Liver (tissue), 9 donors: ENCODE measurements around the gene P3H2. TPM values are rescaled to one million over a fixed set of nuclear protein-coding genes. Genes with fewer than 3 reads are reported as not detected.

Experiments used
- DNase-seq: peaks from one replicate; pipeline ENCODE4 v3.0.0-alpha.2; 2017; ENCODE audit warnings: low spot score
- H3K27ac ChIP-seq, 2 donors: one replicate each; pipeline ENCODE4 v1.7.0; 2013; ENCODE audit warnings: inconsistent platforms in 2 of 2, low read length in 2 of 2, control low read depth in 1 of 2, low read depth in 1 of 2, mild to moderate bottlenecking in 1 of 2
- H3K27me3 ChIP-seq, 4 donors: one replicate each; pipeline versions ENCODE4 v1.6.1 to v1.7.0; 2013; ENCODE audit warnings: low read length in 3 of 4, inconsistent platforms in 1 of 4, mild to moderate bottlenecking in 1 of 4, moderate library complexity in 1 of 4; ENCODE audit not compliant: control insufficient read depth in 4 of 4, insufficient read depth in 4 of 4
- H3K36me3 ChIP-seq, 4 donors: one replicate each; pipeline versions ENCODE4 v1.6.1 to v1.7.0; 2013; ENCODE audit warnings: low read length in 3 of 4, mild to moderate bottlenecking in 3 of 4, low read depth in 1 of 4, moderate library complexity in 1 of 4; ENCODE audit not compliant: control insufficient read depth in 4 of 4, insufficient read depth in 3 of 4
- H3K4me1 ChIP-seq, 4 donors: one replicate each; pipeline versions ENCODE4 v1.6.1 to v1.7.0; 2013; ENCODE audit warnings: low read length in 3 of 4, mild to moderate bottlenecking in 3 of 4, moderate library complexity in 1 of 4; ENCODE audit not compliant: control insufficient read depth in 4 of 4, insufficient read depth in 4 of 4
- H3K4me3 ChIP-seq, 3 donors: one replicate each; pipeline versions ENCODE4 v1.6.1 to v1.7.0; 2013; ENCODE audit warnings: low read length in 3 of 3, control low read depth in 1 of 3, low read depth in 1 of 3, mild to moderate bottlenecking in 1 of 3
- H3K9ac ChIP-seq, 2 donors: one replicate each; pipeline ENCODE4 v1.7.0; 2013; ENCODE audit warnings: low read length in 2 of 2, mild to moderate bottlenecking in 2 of 2, moderate library complexity in 2 of 2, control low read depth in 1 of 2, low read depth in 1 of 2
- H3K9me3 ChIP-seq, 4 donors: one replicate each; pipeline versions ENCODE4 v1.6.1 to v1.7.0; 2013; ENCODE audit warnings: low read length in 3 of 4; ENCODE audit not compliant: control insufficient read depth in 4 of 4
- ATF3 ChIP-seq: IDR thresholded peaks from 2 replicates; pipeline ENCODE4 v1.6.1; 2016; ENCODE audit warnings: antibody characterized with exemption
- EGR1 ChIP-seq, 2 donors: IDR thresholded peaks; 2 replicates each; pipeline ENCODE4 v1.6.1; 2016 to 2018; ENCODE audit warnings: antibody characterized with exemption in 2 of 2, low read depth in 2 of 2
- FOXA2 ChIP-seq: IDR thresholded peaks from 2 replicates; pipeline ENCODE4 v1.6.1; 2016; ENCODE audit warnings: antibody characterized with exemption
- HNF4G ChIP-seq: IDR thresholded peaks from 2 replicates; pipeline ENCODE4 v1.6.1; 2016; ENCODE audit warnings: antibody characterized with exemption
- MAX ChIP-seq: IDR thresholded peaks from 2 replicates; pipeline ENCODE4 v1.6.1; 2016; ENCODE audit warnings: antibody characterized with exemption
- NR2F2 ChIP-seq: IDR thresholded peaks from 2 replicates; pipeline ENCODE4 v1.6.1; 2016; ENCODE audit warnings: antibody characterized with exemption
- RAD21 ChIP-seq, 2 donors: IDR thresholded peaks; 2 replicates each; pipeline ENCODE4 v1.6.1; 2016; ENCODE audit warnings: antibody characterized with exemption in 2 of 2, mild to moderate bottlenecking in 2 of 2
- REST ChIP-seq: IDR thresholded peaks from 2 replicates; pipeline ENCODE4 v1.6.1; 2016; ENCODE audit warnings: antibody characterized with exemption, mild to moderate bottlenecking
- RXRA ChIP-seq, 2 donors: IDR thresholded peaks; 2 replicates each; pipeline ENCODE4 v1.6.1; 2017 to 2018; ENCODE audit warnings: antibody characterized with exemption in 2 of 2, mild to moderate bottlenecking in 1 of 2
- TAF1 ChIP-seq: conservative IDR thresholded peaks from 2 replicates; pipeline ENCODE4 v1.6.1; 2016; ENCODE audit warnings: antibody characterized with exemption, mild to moderate bottlenecking
- YY1 ChIP-seq: IDR thresholded peaks from 2 replicates; pipeline ENCODE4 v1.6.1; 2016; ENCODE audit warnings: antibody characterized with exemption, mild to moderate bottlenecking
- ZBTB33 ChIP-seq: IDR thresholded peaks from 2 replicates; pipeline ENCODE4 v1.6.1; 2016; ENCODE audit warnings: antibody characterized with exemption
- WGBS: extraction: QIAGEN DNeasy Blood & Tissue Kit; methylation state at CpG from one replicate; pipeline ENCODE4 v1.1.7; 2013; 5-methylcytosine and 5-hydroxymethylcytosine counted together
- polyA plus RNA-seq, 2 donors: library from polyadenylated mRNA; stranded (reverse) in 1 of 2; unstranded in 1 of 2; fragments of 200-250 nt in 1 of 2; fragments of >200 nt in 1 of 2; fragmentation: Nextera tagmentation in 1 of 2; extraction: Ambion mirVana in 1 of 2; gene quantifications; one replicate each; pipeline versions ENCODE4 v1.2.1 to v1.2.3, GENCODE V29; 2013 to 2015
- total RNA-seq, 2 donors: library from RNA; depleted of rRNA; stranded (reverse); fragments of >200 nt; gene quantifications; one replicate each; pipeline ENCODE4 v1.2.3, GENCODE V29; 2014
- donor health status: healthy.
- donor health status: healthy.
- donor health status: healthy.
- donor health status: healthy.
- donor health status: healthy.

Gene P3H2
- total and polyA plus RNA-seq, 4 donors = 1.9 to 6.9 (median 4.1) TPM

- TF ChIP-seq MAX (no peak), HNF4G (no peak)
Observed at GRCh38 chr3:190004656-190005055, 116.0 kb downstream of the P3H2 start (continued).

GRCh38 chr3:190003681-190004123 is 117.0 kb downstream of the P3H2 start:
- no peak for DNase-seq
- H3K4me3 ChIP-seq = no peak overlapping the region
- no peak overlapping the region for H3K27ac ChIP-seq
- no peaks in the 10 kb centered on the region for H3K36me3 ChIP-seq
- no peaks in the 10 kb centered on the region for H3K4me1 ChIP-seq
- TF ChIP-seq NR2F2 (peak; percentile 18), FOXA2 (no peak), RAD21 (IDR thresholded peaks at IDR 0.05) (no peak), RXRA (IDR thresholded peaks at IDR 0.05) (no peak)
- H3K9ac ChIP-seq = no peak overlapping the region
- H3K27me3 ChIP-seq = peaks cover 0 to 2% (median 0%) of the 10 kb centered on the region in 4 donors
- H3K9me3 ChIP-seq = no peaks in the 10 kb centered on the region
- 78% methylated on average over 3 of the region's 3 CpGs for WGBS

- WGBS = 67% methylated on average over 3 of the region's 3 CpGs
- H3K27me3 ChIP-seq = peaks cover 0 to 2% (median 0%) of the 10 kb centered on the region in 4 donors
- TF ChIP-seq REST (no peak), ATF3 (no peak), YY1 (no peak), RAD21 (IDR thresholded peaks at IDR 0.05) (no peak), ZBTB33 (no peak), HNF4G (no peak), MAX (no peak), TAF1 (no peak), EGR1 (IDR thresholded peaks at IDR 0.05; ENCODE audit: low read depth in 2 of 2) (no peak)
- H3K4me1 ChIP-seq = no peaks in the 10 kb centered on the region
- no peaks in the 10 kb centered on the region for H3K36me3 ChIP-seq
- DNase-seq = no peak
- H3K9ac ChIP-seq = no peak overlapping the region
- H3K27ac ChIP-seq = no peak overlapping the region
- no peak overlapping the region for H3K4me3 ChIP-seq
- H3K9me3 ChIP-seq = no peaks in the 10 kb centered on the region
Observed at GRCh38 chr3:190003068-190003467, 117.6 kb downstream of the P3H2 start.
